ENCODE results near the gene PPP3R1. TPM values are rescaled to one million over a fixed set of nuclear protein-coding genes. Genes with fewer than 3 reads are reported as not detected.
A peak's percentile ranks its signal among the peaks of the same experiment; 100 is the strongest.

Gene PPP3R1
- total and polyA plus RNA-seq, 9 of the 15 experiments (the other 6 are each of a cell fraction or from before 2014, with no cell fraction given): 3.7 to 70.0 (median 24.8) TPM

- peak; percentile 89 for TF ChIP-seq RBFOX2 (IDR thresholded peaks at IDR 0.05; ENCODE audit: low read depth, low read length)
- peak; percentile 27; the same call in 1 of the 2 replicates for TF ChIP-seq ZNF384 (IDR thresholded peaks at IDR 0.05; ENCODE audit: low read depth, low read length)
- TF ChIP-seq ARID4B (CRISPR knock-in tag; IDR thresholded peaks at IDR 0.05): peak; percentile 91
- TF ChIP-seq CREB5 (CRISPR knock-in tag; IDR thresholded peaks at IDR 0.05): no peak
- no peak for TF ChIP-seq IRF9 (tag; IDR thresholded peaks at IDR 0.05)
- TF ChIP-seq GATAD2A (IDR thresholded peaks at IDR 0.05): no peak
- no peak for TF ChIP-seq FOS (IDR thresholded peaks at IDR 0.05; ENCODE audit: extremely low read depth, insufficient read length)
- no peak for TF ChIP-seq HNRNPUL1 (IDR thresholded peaks at IDR 0.05; ENCODE audit: low read length)
- TF ChIP-seq ZNF740 (CRISPR knock-in tag; IDR thresholded peaks at IDR 0.05): peak; percentile 98
- TF ChIP-seq ZNF740 (tag; IDR thresholded peaks at IDR 0.05): peak in 1 of 2 experiments; percentile 96; a peak in 2 of 4 replicates
- no peak for TF ChIP-seq ZNF184 (CRISPR knock-in tag; IDR thresholded peaks at IDR 0.05)
- TF ChIP-seq TEAD1 (CRISPR knock-in tag; IDR thresholded peaks at IDR 0.05): peak; percentile 81
- no peak; the same call in 1 of the 2 replicates for TF ChIP-seq KLF16 (IDR thresholded peaks at IDR 0.05)
- no peak for TF ChIP-seq ZNF224 (CRISPR knock-in tag; IDR thresholded peaks at IDR 0.05)
- TF ChIP-seq OTX1 (CRISPR knock-in tag; IDR thresholded peaks at IDR 0.05): no peak
- peak; percentile 92 for TF ChIP-seq DIDO1 (tag; IDR thresholded peaks at IDR 0.05; ENCODE audit: low read depth)
- TF ChIP-seq NFE2 (IDR thresholded peaks at IDR 0.05; ENCODE audit: low read depth): peak; percentile 98
- TF ChIP-seq ILF3 (IDR thresholded peaks at IDR 0.05; ENCODE audit: borderline replicate concordance): no peak
- peak; percentile 82 for TF ChIP-seq FOXJ2 (tag; IDR thresholded peaks at IDR 0.05)
These were observed 94.8 kb downstream of the PPP3R1 start, which contains the start of gene PNO1 (continued) for GRCh38 chr2:68157402-68158133.

Data from K562 (cell line).